ENCODE data around the gene EDEM2.

The EDEM2 gene

DNA sequence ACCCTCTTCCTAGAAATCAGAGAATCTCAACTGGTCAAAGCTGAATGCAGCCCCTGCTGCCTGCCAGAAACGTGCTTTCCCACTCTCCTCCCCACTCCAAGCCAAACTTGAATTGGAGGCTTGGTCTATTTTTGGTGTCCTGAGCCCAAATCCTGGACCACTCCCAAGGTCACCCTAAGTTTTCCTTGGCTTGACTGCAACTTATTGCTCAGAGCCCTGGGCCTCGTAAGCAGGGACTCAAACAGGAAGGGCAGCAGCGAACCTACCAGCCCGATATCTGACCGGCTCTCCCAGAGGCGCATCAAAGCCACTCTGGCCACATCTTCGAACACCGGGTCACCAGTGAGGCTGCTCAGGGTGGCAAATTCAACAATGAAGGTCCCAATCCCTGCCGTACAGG is 12.7 kb downstream of the EDEM2 start:
- TF ChIP-seq, protein P1, sequence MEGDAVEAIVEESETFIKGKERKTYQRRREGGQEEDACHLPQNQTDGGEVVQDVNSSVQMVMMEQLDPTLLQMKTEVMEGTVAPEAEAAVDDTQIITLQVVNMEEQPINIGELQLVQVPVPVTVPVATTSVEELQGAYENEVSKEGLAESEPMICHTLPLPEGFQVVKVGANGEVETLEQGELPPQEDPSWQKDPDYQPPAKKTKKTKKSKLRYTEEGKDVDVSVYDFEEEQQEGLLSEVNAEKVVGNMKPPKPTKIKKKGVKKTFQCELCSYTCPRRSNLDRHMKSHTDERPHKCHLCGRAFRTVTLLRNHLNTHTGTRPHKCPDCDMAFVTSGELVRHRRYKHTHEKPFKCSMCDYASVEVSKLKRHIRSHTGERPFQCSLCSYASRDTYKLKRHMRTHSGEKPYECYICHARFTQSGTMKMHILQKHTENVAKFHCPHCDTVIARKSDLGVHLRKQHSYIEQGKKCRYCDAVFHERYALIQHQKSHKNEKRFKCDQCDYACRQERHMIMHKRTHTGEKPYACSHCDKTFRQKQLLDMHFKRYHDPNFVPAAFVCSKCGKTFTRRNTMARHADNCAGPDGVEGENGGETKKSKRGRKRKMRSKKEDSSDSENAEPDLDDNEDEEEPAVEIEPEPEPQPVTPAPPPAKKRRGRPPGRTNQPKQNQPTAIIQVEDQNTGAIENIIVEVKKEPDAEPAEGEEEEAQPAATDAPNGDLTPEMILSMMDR (IDR thresholded peaks at IDR 0.05; ENCODE audit: low read depth, low read length, missing control alignments): no peak
- no peak overlapping the region for H3K4me3 ChIP-seq (replicated peaks; ENCODE audit: low read depth, low read length)
- no peak for DNase-seq (ENCODE audit: extremely low read depth, low read depth)

DNA sequence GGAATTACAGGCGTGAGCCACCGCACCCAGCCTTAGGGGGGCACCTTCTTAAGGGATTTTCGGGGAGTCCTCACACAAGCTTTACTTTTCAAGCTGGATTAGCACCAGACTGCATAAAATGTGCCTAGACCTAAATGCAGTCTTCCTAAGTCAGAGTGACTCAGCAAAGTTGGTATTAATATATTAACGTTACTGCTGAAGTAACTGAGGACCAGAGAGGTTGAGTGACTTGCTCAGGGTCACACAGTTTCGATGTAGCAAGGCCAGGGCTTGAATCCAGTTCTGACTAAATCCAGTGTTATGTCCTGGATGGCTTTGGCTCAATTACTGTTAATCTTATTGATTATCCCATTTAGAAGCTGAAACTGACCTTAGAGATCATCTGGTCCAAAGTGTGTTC is 13.4 kb downstream of the EDEM2 start:
- TF ChIP-seq, protein P1 (IDR thresholded peaks at IDR 0.05; ENCODE audit: low read depth, low read length, missing control alignments): no peak
- no peak overlapping the region for H3K4me3 ChIP-seq (replicated peaks; ENCODE audit: low read depth, low read length)
- DNase-seq (ENCODE audit: extremely low read depth, low read depth): no peak

DNA sequence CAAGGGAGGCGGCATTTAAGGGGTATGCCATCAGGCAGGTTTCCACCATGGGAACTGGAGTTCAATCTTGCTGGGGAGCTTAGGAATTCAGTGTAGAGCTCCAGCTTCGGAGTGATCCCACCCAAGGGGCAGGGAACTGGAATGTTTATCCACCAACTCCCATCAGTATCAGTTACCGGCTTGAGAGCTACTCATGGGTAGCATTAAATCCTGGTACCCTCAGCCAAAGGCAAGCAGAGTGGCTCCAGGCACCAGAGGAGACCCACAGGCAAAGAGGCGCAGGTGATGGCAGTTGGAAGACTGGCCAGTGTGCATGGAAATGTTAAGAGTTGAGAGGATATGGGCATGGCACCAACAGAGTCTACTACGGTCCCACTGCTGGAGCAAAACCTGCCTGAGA is 14.1 kb downstream of the EDEM2 start:
- H3K4me3 ChIP-seq (replicated peaks; ENCODE audit: low read depth, low read length): no peak overlapping the region
- DNase-seq (ENCODE audit: extremely low read depth, low read depth): no peak
- TF ChIP-seq, protein P1 (IDR thresholded peaks at IDR 0.05; ENCODE audit: low read depth, low read length, missing control alignments): no peak

DNA sequence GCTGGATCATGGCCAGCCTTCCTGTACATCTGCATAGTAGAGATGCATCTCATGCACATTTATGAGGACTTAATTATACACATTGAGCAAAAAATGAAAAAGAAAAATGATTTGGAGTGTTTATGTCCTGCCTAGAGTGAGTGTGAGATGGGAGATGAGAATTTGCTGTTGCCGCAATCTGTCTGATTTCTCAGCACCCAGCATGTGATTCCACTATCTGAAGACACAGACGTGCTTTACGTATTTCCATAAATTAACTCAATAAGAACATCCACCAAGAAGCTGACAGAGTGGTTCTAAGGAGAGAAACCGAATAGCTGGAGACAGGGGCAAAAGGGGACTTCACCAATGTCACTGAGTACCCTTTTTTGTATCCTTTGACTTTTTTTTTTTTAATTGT is 15.2 kb downstream of the EDEM2 start:
- no peak overlapping the region for H3K4me3 ChIP-seq (replicated peaks; ENCODE audit: low read depth, low read length)
- TF ChIP-seq, protein P1 (IDR thresholded peaks at IDR 0.05; ENCODE audit: low read depth, low read length, missing control alignments): no peak
- no peak for DNase-seq (ENCODE audit: extremely low read depth, low read depth)

DNA sequence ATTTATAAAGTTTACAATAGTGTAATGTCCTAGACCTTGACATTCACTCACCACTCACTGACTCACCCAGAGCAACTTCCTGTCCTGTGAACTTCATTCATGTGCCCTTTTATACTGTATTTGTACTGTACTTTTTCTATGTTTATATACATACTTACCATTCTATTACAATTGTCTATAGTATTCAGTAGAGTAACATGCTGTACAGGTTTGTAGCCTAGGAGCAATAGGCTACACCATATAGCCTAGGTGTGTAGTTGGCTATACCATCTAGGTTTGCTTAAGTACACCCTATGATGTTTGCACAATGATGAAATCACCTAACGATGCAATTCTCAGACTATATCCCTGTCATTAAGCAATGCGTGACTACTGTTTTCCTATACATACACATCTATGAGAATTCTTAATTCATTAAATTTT is 17.5 kb downstream of the EDEM2 start:
- H3K4me3 ChIP-seq (replicated peaks; ENCODE audit: low read depth, low read length): no peak overlapping the region
- TF ChIP-seq, protein P1 (IDR thresholded peaks at IDR 0.05; ENCODE audit: low read depth, low read length, missing control alignments): no peak
- DNase-seq (ENCODE audit: extremely low read depth, low read depth): no peak

DNA sequence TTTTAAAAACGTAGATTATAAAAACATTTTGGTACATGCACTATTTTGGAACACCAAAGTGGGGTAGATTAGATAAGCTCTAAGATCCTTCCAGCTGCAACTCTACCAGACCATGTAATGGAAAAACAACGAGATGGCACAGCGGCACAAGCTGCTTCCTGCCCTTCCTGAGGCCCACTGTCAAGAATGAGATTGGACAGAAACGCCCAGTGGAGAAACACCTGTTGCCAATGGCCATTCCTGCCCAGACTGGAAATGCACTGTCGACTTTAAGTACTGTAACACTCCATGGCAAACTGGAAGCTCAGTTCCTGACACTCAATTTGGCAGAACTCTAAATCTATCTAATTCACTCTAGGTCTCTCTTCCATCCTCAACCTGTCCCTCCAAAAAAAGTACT is 21.4 kb downstream of the EDEM2 start:
- no peak overlapping the region for H3K4me3 ChIP-seq (replicated peaks; ENCODE audit: low read depth, low read length)
- TF ChIP-seq, protein P1 (IDR thresholded peaks at IDR 0.05; ENCODE audit: low read depth, low read length, missing control alignments): no peak
- no peak for DNase-seq (ENCODE audit: extremely low read depth, low read depth)

DNA sequence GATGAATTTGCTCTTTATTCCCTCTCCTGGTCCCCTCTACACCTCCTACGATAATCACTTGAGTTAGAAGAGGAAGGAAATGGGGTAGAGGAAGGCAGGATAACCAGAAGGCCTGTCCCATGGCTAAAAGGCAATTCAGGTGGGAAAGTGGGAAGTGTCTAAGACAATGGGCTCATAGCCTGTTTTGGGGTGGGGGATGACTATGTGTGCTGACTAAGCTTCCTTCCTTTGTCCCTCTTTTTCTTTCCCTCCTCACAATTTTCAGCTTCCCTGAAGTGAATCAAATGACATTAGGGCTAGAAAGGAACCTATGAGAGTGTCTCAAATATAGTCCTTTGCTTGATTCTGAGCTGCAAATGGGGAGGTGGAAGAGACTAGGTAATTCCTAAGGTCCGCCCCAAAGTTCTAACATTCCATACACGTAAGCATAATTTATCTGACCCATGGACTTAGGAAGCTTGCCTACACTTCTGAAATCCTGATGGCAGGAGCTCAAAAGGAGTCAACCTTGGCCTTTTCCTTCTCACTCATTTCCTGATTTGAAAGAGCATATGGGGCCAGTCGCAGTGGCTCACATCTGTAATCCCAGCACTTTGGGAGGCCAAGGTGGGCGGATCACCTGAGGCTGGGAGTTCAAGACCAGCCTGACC is 24.3 kb downstream of the EDEM2 start:
- no peak for DNase-seq (ENCODE audit: extremely low read depth, low read depth)
- TF ChIP-seq, protein P1 (IDR thresholded peaks at IDR 0.05; ENCODE audit: low read depth, low read length, missing control alignments): no peak
- H3K4me3 ChIP-seq (replicated peaks; ENCODE audit: low read depth, low read length): no peak overlapping the region
